HG03095 (cell line): Measurements from ENCODE around the gene LIPK.

Source experiments
- ATAC-seq: cut with Tn5 transposase; IDR thresholded peaks from one replicate; pipeline ENCODE4 v1.9.1; 2021; ENCODE audit warnings: moderate library complexity; ENCODE audit not compliant: unreplicated experiment

Gene LIPK

GRCh38 chr10:88783724-88784123, 77.7 kb downstream of the LIPK start:
- ATAC-seq: no peak

GRCh38 chr10:88786032-88786770, 80.2 kb downstream of the LIPK start:
- ATAC-seq: no peak

- ATAC-seq: no peak
Measured at GRCh38 chr10:88787463-88787862, 81.4 kb downstream of the LIPK start.

GRCh38 chr10:88788924-88789323, 82.9 kb downstream of the LIPK start:
- no peak for ATAC-seq

- no peak for ATAC-seq
Measured at GRCh38 chr10:88791924-88792323, 85.9 kb downstream of the LIPK start.

GRCh38 chr10:88792661-88793060, 86.6 kb downstream of the LIPK start:
- no peak for ATAC-seq

- no peak for ATAC-seq
Measured at GRCh38 chr10:88793712-88794299, 87.8 kb downstream of the LIPK start.

GRCh38 chr10:88794731-88795130, 88.7 kb downstream of the LIPK start:
- no peak for ATAC-seq

GRCh38 chr10:88800152-88801125, 94.4 kb downstream of the LIPK start:
- no peak for ATAC-seq
